Renal cortex interstitium (tissue), 11 donors: ENCODE data around the gene SNX30. TPM values are rescaled to one million over a fixed set of nuclear protein-coding genes. Genes with fewer than 3 reads are reported as not detected.

Source experiments
- DNase-seq, 11 donors: peaks; one replicate each; pipeline ENCODE4 v3.0.0-alpha.2; 2013; ENCODE audit warnings: low read depth in 9 of 11, low spot score in 4 of 11; ENCODE audit errors: extremely low read depth in 1 of 11
- polyA plus RNA-seq, 3 donors: library from polyadenylated mRNA; unstranded; fragments of 120-200 nt; gene quantifications; one replicate each; pipeline ENCODE4 v1.2.1, GENCODE V29; 2013; ENCODE audit not compliant: insufficient read length in 3 of 3

SNX30 gene
- polyA plus RNA-seq, 3 donors, result 19.2 to 21.6 (median 20.8) TPM

- no peak for DNase-seq
Observed at GRCh38 chr9:112771359-112772214, 21.0 kb downstream of the SNX30 start.

- no peak for DNase-seq
Observed at GRCh38 chr9:112772215-112772509, 21.6 kb downstream of the SNX30 start.

- no peak for DNase-seq
Observed at GRCh38 chr9:112772551-112772950, 22.0 kb downstream of the SNX30 start.

GRCh38 chr9:112774006-112774996, 23.7 kb downstream of the SNX30 start:
- DNase-seq, result no peak

- DNase-seq, result no peak
Observed at GRCh38 chr9:112777914-112778313, 27.4 kb downstream of the SNX30 start.

GRCh38 chr9:112780450-112781036, 30.0 kb downstream of the SNX30 start:
- no peak for DNase-seq

GRCh38 chr9:112782218-112782617, 31.7 kb downstream of the SNX30 start:
- DNase-seq, result no peak

GRCh38 chr9:112783551-112783954, 33.0 kb downstream of the SNX30 start:
- DNase-seq, result no peak

- peak in 2 of 11 donors; percentile 21 to 50 for DNase-seq
Observed at GRCh38 chr9:112784020-112784785, 33.6 kb downstream of the SNX30 start.

GRCh38 chr9:112785986-112786385, 35.4 kb downstream of the SNX30 start:
- no peak for DNase-seq

GRCh38 chr9:112786829-112787520, 36.4 kb downstream of the SNX30 start:
- no peak for DNase-seq

- no peak for DNase-seq
Observed at GRCh38 chr9:112787978-112788377, 37.4 kb downstream of the SNX30 start.

- no peak for DNase-seq
Observed at GRCh38 chr9:112789473-112789872, 38.9 kb downstream of the SNX30 start.

GRCh38 chr9:112789891-112790774, 39.6 kb downstream of the SNX30 start:
- no peak for DNase-seq

- DNase-seq, result no peak
Observed at GRCh38 chr9:112792670-112793069, 42.1 kb downstream of the SNX30 start.

GRCh38 chr9:112793213-112793810, 42.8 kb downstream of the SNX30 start:
- DNase-seq, result peak in 3 of 11 donors; percentile 6 to 15 (median 9)

GRCh38 chr9:112794731-112795130, 44.2 kb downstream of the SNX30 start:
- no peak for DNase-seq
